Fibroblast of the conjunctiva (primary cell): ENCODE results near the gene CD247.
A peak's percentile ranks its signal among the peaks of the same experiment; 100 is the strongest.

Experiments used
- DNase-seq: peaks from one replicate; pipeline ENCODE4 v3.0.0-alpha.2; 2010; ENCODE audit warnings: low read depth

The CD247 gene

GRCh38 chr1:167542109-167543032 lies 24.0 kb upstream of the CD247 start:
- DNase-seq: no peak

DNA sequence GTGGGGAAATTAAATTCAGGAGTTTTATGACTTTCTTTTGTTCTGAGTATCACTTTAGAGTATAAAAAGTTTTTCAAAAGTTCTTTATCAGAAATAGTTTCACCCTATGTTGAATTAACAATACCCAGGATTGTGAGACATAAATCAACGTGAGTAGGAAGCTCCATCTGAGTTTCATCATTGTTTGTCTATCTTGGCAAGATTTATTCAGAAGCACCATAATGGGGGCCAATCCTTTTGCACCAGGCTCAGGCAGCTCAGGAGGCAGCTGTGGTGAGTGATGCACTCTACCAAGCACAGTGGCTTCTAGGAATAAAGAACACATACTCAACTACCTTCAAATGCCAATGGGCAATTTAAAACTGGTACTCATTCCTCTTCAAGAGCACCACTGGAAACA lies 23.3 kb upstream of the CD247 start:
- DNase-seq: no peak

DNA sequence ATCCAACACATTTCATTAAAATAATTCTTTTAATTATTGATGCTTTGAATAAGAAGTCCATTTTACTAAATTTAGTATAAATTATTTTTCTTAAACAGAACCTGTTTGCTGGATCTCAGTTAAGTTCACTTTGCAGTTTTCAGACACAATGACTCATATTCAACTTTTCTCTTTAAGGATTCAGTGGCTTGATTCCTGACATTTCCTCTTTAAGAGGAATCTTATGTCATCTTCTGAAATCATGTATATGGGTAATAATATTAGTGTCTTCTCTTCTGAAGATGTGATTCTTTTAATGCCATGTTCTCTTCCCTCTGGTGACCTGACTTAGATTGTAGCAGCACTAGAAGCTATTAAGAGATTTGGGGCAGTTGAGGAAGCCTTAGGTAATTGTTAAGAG lies 22.7 kb upstream of the CD247 start:
- no peak for DNase-seq

DNA sequence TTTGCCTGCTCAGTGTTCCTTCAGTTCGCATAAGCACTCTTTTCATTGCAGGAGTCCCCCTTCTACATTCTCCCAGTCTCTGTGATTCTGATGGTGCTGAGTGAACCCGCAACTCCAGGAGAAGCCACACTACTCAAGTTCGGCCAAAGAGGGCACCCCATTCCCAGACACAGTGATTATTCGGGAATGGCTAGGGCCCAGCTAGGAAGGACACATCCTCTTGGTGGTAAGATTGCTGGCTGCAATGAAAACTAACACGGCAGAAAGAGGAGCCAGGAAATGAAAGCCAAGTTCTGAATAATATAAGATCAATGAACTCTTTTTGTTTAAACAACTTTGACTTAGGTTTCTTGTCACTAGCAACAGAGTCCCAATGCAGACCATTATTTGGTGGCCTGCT lies 20.3 kb upstream of the CD247 start:
- no peak for DNase-seq

DNA sequence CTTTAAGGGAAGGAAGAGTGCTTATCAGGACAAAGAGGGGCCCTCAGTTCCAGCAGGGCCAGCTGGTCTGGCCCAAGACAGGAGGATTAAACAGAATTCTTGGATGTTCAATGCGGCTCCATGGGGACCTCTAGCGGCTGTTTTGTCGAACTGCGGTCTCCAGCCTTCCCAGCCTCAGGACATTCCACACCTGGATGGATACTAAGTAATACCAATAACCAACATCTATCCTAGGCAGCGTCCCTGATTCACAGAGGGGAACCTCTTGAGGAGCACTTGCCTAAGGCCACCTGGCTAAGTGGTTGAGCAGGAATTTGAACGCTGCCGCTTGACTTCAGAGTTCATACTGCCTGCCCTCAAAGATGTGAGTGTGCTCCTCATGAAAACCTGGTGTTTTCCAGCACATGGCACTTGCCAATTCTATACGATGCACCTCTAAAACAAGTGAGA lies 15.5 kb upstream of the CD247 start:
- DNase-seq: peak; percentile 22

GRCh38 chr1:167532964-167533824 lies 14.9 kb upstream of the CD247 start:
- DNase-seq: no peak

DNA sequence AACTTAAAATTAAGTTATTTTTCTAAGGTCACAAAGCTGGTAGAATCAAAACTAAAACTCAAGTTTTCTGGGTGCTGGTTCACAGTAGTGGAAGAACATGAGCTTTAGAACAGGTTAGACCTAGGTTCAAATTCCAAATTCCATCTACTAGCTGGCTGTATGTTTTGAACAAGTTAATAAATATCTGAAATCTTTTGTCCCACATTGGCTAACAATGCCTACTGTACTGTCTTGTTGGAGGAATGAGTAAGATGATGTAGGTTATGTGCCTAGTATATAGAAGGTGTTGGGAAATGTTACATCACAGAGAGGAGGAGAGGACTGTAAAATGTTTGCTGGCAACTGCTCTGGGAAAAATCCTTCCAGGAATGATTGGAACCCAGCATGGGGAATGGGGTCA lies 14.0 kb upstream of the CD247 start:
- DNase-seq: no peak

GRCh38 chr1:167529829-167530474 lies 11.6 kb upstream of the CD247 start:
- no peak for DNase-seq

GRCh38 chr1:167528057-167528728 lies 9.9 kb upstream of the CD247 start:
- DNase-seq: no peak

DNA sequence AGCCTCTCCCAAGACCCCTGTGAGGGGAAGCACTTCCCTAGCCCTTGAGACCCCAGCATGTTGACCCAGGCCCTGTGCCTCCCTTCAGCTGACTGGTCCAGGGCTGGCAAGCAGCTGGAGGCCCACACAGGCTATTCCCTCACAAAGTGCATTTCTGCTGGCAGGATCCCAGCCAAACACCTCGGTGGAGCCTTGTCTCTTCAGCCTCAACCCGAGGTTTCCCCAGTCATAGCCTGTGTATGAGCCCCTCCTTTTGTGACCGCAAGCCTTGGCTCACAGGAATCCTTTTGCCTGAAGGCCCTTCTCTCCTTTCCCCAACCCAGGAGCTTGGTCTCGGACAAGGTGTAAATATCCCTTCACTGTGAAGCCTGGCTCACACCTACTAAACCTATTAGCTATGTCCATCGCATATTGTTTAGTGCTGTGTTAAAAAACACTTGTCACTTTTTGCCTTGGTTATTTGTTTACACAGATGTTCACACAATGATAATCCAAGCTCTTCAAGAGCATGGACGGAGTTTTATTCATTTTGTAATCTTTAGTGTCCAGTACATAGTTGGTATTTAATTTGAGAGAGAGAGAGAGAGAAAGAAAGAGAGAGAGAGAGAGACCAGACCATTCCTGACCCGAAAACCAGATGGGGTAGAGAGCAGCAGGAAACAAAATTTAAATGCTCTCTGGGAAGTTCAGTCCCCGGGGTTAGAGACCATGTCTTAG lies 8.5 kb upstream of the CD247 start:
- no peak for DNase-seq

- no peak for DNase-seq
These were observed 6.3 kb upstream of the CD247 start for GRCh38 chr1:167524651-167525050.

DNA sequence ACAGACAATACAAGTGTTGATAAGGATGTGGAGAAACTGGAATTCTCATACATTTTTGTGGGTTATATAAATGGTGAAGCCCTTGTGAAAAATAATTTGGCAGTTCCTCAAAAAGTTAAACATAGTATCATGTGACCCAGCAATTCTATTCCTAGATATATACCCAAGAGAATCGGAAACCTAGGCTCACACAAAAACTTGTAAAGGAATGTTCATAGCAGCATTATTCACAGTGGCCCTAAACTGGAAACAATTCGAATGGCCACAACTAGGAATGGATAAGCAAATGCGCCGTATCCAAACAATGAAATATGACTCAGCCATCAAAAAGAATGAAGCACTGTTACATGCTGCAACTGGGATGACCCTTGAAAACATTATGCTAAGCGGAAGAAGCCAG lies 3.9 kb upstream of the CD247 start:
- no peak for DNase-seq

- no peak for DNase-seq
These were observed 2.4 kb upstream of the CD247 start for GRCh38 chr1:167520711-167521206.

GRCh38 chr1:167517535-167518330 lies 596 bp downstream of the CD247 start:
- DNase-seq: no peak

DNA sequence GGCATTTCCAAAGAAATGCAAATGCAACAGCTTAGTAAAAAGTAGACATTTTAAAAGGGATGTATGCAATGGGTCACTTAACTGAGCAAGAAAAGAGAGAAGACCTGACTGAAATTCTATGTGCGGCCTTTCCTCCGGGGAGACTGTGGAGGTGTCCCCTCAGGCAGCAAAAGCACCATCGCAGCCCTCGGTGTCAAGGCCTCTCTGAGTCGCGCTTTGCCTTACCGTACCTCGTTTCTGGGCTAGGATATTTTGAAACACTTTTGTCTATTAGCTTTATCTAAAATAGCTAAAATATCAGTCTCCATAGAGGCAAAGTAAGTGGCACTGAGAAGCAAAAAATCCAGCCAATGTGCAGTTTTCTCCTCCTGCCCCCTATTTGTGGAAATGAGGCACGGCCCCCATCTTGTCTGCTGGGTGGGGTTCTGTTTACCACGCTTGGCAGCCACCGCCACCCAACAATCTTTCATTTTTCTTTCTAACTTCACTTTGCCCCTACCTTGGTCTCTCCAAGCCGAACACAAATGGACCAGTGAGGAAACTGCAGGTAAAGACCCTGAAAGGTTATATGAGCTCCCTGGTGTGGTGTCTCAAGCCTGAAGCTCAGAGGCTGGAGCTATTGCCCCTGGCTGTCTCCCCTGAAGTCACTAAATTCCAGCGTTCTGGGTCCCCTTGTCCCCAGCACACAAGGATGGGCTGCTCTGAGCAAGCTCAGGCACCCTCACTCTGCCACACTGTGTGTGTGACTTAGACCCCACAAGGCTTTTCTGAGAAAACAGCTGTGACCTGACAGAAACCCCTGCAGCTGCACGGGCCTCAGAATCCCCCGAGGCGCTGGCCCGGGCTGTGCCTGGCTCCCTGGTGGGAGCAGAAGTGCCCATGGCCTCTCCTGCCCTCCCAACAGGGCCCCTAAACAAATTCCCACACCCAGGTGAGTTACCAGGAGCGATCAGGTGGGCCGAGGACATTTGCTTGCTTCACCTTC lies 1.6 kb downstream of the CD247 start:
- no peak for DNase-seq

GRCh38 chr1:167515893-167516321 lies 2.4 kb downstream of the CD247 start:
- DNase-seq: no peak

GRCh38 chr1:167515461-167515860 lies 2.9 kb downstream of the CD247 start:
- DNase-seq: no peak

DNA sequence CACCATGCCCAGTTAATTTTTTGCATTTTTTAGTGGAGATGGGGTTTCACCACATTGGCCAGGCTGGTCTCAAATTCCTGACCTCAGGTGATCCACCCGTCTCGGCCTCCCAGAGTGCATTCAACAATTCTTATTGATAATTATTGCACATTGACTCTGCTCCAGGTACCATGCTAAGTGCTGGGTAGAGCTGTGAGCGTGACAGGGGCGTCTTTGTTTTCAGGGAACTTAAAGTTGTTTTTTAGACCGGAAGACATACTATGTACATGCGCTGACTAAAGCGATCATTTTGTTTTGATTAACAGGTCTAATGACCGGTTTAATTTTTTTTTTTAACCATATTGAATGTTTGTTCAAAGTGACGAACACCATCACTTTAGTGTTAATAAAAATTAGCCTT lies 4.0 kb downstream of the CD247 start:
- no peak for DNase-seq
